ENCODE measurements around the gene NUDC.
"Not testable (repeated sequence)": the region's sequence is repeated elsewhere in the genome, so short reads cannot be mapped to it uniquely, and the experiment has no call there.

Gene NUDC

GRCh38 chr1:26911399-26912146 lies 10.0 kb upstream of the NUDC start:
- FAIRE-seq = no peak

GRCh38 chr1:26912147-26912490 lies 9.4 kb upstream of the NUDC start:
- DNase-seq (ENCODE audit: low spot score) = no peak
- no peak for FAIRE-seq

More at GRCh38 chr1:26911399-26912146, 10.0 kb upstream of the NUDC start:
- DNase-seq (ENCODE audit: low spot score) = no peak

- FAIRE-seq = no peak
- no peak for DNase-seq (ENCODE audit: low spot score)
These were observed 8.2 kb upstream of the NUDC start for GRCh38 chr1:26913389-26913753.

- DNase-seq (ENCODE audit: low spot score) (no peak), FAIRE-seq (no peak)
These were observed 7.6 kb upstream of the NUDC start, which contains the start of gene NR0B2 for GRCh38 chr1:26913754-26914619. NR0B2 (minus strand) TSS chr1:26913975; CDS start chr1:26913940, 35 bp downstream.

GRCh38 chr1:26915204-26915842 lies 6.2 kb upstream of the NUDC start:
- no peak for FAIRE-seq
- DNase-seq (ENCODE audit: low spot score) = no peak

- FAIRE-seq (no peak), DNase-seq (ENCODE audit: low spot score) (no peak)
These were observed 410 bp upstream of the NUDC start for GRCh38 chr1:26921126-26921539.

GRCh38 chr1:26922431-26922729 lies 837 bp downstream of the NUDC start:
- DNase-seq (ENCODE audit: low spot score) (no peak), FAIRE-seq (no peak)

- no peak for FAIRE-seq
- DNase-seq (ENCODE audit: low spot score) = peak; percentile 35
These were observed 1.4 kb downstream of the NUDC start for GRCh38 chr1:26922901-26923300.

GRCh38 chr1:26923711-26924110 lies 2.2 kb downstream of the NUDC start:
- DNase-seq (ENCODE audit: low spot score) = peak; percentile 39
- no peak for FAIRE-seq

GRCh38 chr1:26932531-26932930 lies 11.0 kb downstream of the NUDC start:
- FAIRE-seq (no peak), DNase-seq (ENCODE audit: low spot score) (no peak)

- FAIRE-seq (no peak), DNase-seq (ENCODE audit: low spot score) (no peak)
These were observed 15.3 kb downstream of the NUDC start for GRCh38 chr1:26936823-26937222.

GRCh38 chr1:26938004-26938658 lies 16.6 kb downstream of the NUDC start:
- DNase-seq (ENCODE audit: low spot score) (peak; percentile 16), FAIRE-seq (no peak)

GRCh38 chr1:26938659-26939025 lies 17.1 kb downstream of the NUDC start:
- FAIRE-seq = no peak
- no peak for DNase-seq (ENCODE audit: low spot score)

- DNase-seq (ENCODE audit: low spot score) (no peak), FAIRE-seq (no peak)
These were observed 19.8 kb downstream of the NUDC start for GRCh38 chr1:26941311-26941710.

- DNase-seq (ENCODE audit: low spot score) (no peak), FAIRE-seq (no peak)
These were observed 21.1 kb downstream of the NUDC start for GRCh38 chr1:26942656-26943055.

- no peak for FAIRE-seq
- DNase-seq (ENCODE audit: low spot score) = no peak
These were observed 23.6 kb downstream of the NUDC start for GRCh38 chr1:26945138-26945537.

- FAIRE-seq (no peak), DNase-seq (ENCODE audit: low spot score) (no peak)
These were observed 24.2 kb downstream of the NUDC start for GRCh38 chr1:26945728-26946127.

GRCh38 chr1:26946270-26946669 lies 24.7 kb downstream of the NUDC start:
- no peak for DNase-seq (ENCODE audit: low spot score)
- no peak for FAIRE-seq

- DNase-seq (ENCODE audit: low spot score); FAIRE-seq: not testable (repeated sequence)
These were observed 27.1 kb downstream of the NUDC start for GRCh38 chr1:26948725-26949057.

- DNase-seq (ENCODE audit: low spot score) (no peak), FAIRE-seq (no peak)
These were observed 27.9 kb downstream of the NUDC start for GRCh38 chr1:26949266-26949925.

GRCh38 chr1:26949926-26950319 lies 28.4 kb downstream of the NUDC start:
- no peak for FAIRE-seq
- no peak for DNase-seq (ENCODE audit: low spot score)
